GM12865 (cell line): ENCODE measurements around the gene TOGARAM1.

Experiments used
- DNase-seq: peaks from one replicate; pipeline ENCODE4 v3.0.0; 2010; ENCODE audit warnings: low read depth
- H3K4me3 ChIP-seq: 2 replicates; pipeline ENCODE4 v1.5.1; 2011; ENCODE audit warnings: mild to moderate bottlenecking, low read depth, low read length, control low read depth
- TF ChIP-seq, protein P1 (sequence below): IDR thresholded peaks from 2 replicates; pipeline ENCODE4 v1.5.1; 2011; ENCODE audit warnings: low read length, control low read depth, low read depth, inconsistent platforms; ENCODE audit not compliant: insufficient read depth; ENCODE audit errors: missing control alignments

Gene TOGARAM1

DNA sequence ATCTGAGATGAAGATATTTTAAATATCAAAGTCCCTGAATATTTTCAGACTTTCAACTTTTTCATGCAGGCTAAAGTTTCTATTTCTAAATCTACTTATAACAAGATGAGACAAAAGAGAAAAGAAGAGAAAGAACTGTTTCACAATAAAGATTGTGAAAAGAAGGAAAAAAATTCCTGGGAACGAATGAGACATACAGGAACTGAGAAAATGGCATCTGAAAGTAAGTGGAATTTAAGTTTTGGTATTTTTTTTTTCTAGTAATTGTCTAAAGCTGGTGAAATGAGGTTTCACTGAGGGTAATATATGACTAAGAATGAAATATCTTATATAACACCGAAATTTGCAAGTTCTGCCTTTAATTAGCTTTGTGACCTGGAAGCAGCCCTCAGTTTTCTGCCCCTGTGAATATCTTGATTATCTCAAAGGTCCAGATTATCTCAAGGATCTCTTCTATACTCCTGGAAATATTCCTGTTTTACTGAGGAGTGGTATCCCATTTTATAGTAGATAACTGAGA, 66.2 kb downstream of the TOGARAM1 start:
- H3K4me3 ChIP-seq, result no peak overlapping the region
- peak; percentile 5 for DNase-seq
- TF ChIP-seq, protein P1, sequence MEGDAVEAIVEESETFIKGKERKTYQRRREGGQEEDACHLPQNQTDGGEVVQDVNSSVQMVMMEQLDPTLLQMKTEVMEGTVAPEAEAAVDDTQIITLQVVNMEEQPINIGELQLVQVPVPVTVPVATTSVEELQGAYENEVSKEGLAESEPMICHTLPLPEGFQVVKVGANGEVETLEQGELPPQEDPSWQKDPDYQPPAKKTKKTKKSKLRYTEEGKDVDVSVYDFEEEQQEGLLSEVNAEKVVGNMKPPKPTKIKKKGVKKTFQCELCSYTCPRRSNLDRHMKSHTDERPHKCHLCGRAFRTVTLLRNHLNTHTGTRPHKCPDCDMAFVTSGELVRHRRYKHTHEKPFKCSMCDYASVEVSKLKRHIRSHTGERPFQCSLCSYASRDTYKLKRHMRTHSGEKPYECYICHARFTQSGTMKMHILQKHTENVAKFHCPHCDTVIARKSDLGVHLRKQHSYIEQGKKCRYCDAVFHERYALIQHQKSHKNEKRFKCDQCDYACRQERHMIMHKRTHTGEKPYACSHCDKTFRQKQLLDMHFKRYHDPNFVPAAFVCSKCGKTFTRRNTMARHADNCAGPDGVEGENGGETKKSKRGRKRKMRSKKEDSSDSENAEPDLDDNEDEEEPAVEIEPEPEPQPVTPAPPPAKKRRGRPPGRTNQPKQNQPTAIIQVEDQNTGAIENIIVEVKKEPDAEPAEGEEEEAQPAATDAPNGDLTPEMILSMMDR, result no peak

GRCh38 chr14:45034730-45035129, 72.7 kb downstream of the TOGARAM1 start:
- H3K4me3 ChIP-seq, result no peak overlapping the region
- DNase-seq, result no peak

GRCh38 chr14:45038256-45038655, 76.3 kb downstream of the TOGARAM1 start:
- DNase-seq, result no peak
- H3K4me3 ChIP-seq, result no peak overlapping the region
- TF ChIP-seq, protein P1, result no peak

More at GRCh38 chr14:45034730-45035129, 72.7 kb downstream of the TOGARAM1 start:
- TF ChIP-seq, protein P1, result no peak

GRCh38 chr14:45038865-45039264, 76.9 kb downstream of the TOGARAM1 start:
- no peak overlapping the region for H3K4me3 ChIP-seq
- TF ChIP-seq, protein P1, result no peak
- DNase-seq, result no peak

GRCh38 chr14:45039390-45039789, 77.4 kb downstream of the TOGARAM1 start:
- H3K4me3 ChIP-seq, result no peak overlapping the region
- TF ChIP-seq, protein P1, result no peak
- no peak for DNase-seq

GRCh38 chr14:45041641-45042040, 79.7 kb downstream of the TOGARAM1 start:
- TF ChIP-seq, protein P1, result no peak
- DNase-seq, result no peak
- H3K4me3 ChIP-seq, result no peak overlapping the region

DNA sequence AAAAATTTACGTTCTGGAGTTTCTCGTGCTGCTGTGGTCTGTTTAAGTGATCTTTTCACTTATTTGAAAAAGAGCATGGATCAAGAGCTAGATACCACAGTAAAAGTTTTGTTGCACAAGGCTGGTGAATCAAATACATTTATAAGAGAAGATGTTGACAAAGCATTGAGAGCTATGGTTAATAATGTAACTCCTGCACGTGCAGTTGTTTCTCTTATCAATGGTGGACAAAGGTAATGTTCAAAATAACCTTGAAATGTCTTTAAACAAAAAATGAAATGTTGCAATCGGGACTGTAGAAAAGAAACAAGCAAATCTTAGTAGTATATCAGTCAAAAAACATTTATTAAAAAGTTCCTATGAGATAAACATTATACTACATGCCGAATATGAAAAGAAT, 82.6 kb downstream of the TOGARAM1 start:
- DNase-seq, result no peak
- H3K4me3 ChIP-seq, result no peak overlapping the region
- TF ChIP-seq, protein P1, result no peak
